GM19193 (cell line): ENCODE data around the gene CLN5.

Experiments
- POLR2A ChIP-seq: IDR thresholded peaks from 4 replicates; pipeline ENCODE4 v1.6.1; 2011; ENCODE audit not compliant: insufficient read depth, insufficient read length; ENCODE audit errors: extremely low read depth

Gene CLN5

DNA sequence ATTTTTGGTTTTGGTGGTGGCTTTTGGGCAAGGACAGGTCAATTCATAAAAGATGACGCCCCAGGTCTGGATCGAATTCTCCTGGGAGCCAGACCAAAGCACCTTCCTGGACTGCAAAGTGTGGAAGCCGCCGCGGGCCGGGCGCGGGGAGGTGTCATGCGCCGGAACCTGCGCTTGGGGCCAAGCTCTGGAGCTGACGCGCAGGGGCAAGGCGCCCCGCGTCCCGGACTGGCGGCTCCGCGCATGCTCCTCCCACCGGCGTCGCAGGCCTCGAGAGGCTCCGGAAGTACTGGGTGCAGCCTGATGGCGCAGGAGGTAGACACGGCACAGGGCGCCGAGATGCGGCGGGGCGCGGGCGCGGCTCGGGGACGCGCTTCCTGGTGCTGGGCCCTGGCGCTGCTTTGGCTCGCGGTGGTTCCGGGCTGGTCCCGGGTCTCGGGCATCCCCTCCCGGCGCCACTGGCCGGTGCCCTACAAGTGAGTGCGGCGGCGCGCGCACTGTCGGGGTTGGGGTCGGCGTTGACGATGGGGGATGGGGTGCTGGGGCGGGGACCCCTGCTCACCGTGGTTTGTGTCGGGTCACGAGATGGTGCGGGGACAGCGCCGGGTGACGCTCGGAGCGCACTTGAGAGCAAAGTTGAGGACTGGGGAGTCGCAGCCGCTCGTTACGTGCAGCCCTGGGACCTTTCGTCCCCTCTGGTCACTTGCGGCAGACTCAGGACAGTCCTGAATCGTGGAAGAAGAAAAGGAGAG lies at the start of gene CLN5:
Gene CLN5, plus strand, starts transcription at position 286 of the 752 bp plus-strand sequence. Its CDS starts 18 bp downstream, at position 304.
- TF ChIP-seq POLR2A: peak; percentile 96

GRCh38 chr13:76942363-76942762 lies 49.5 kb upstream of the CLN5 start:
- no peak for TF ChIP-seq POLR2A

DNA sequence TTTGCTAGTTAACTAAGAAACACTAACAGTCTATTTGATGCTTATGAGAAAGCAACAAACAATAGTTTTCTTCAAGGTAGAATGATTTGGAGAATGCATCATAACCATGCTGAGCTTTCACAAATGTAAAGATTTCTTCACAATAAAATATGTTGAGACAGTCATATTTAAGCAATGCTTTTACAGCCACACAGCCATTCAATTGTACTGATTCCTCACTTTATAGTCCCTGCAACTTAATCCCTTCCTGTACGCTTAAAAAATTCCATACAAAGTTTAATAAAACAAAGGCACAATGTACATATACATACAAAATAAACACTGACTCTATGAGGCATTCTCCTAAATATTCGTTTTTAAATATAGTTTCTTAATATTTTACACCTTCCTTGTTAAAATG lies 48.2 kb upstream of the CLN5 start:
- TF ChIP-seq POLR2A: no peak

GRCh38 chr13:76944456-76944855 lies 47.4 kb upstream of the CLN5 start:
- TF ChIP-seq POLR2A: no peak

GRCh38 chr13:76948149-76948548 lies 43.7 kb upstream of the CLN5 start, which contains the start of gene ACOD1:
ACOD1 (plus strand) TSS chr13:76948511; CDS start chr13:76948559, 48 bp downstream.
- no peak for TF ChIP-seq POLR2A

DNA sequence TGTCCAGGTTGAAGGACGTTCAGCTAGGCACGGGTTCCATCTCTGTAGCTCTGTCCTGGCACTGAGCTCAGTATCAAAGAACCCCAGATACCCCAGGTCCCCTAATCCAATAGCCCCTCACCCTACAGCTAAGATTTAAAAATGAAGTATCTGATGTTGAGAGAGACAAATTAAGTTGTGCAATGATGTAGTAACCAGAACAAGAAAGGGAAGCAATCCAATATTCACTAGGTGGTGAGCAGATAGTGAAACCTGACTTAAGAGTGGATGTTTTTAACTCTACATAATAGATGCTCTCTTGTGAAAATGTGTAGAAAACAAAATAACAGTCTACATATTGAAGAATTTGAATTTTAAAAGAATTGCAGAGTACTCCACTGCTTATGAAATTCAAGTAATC lies 41.8 kb upstream of the CLN5 start:
- TF ChIP-seq POLR2A: no peak

DNA sequence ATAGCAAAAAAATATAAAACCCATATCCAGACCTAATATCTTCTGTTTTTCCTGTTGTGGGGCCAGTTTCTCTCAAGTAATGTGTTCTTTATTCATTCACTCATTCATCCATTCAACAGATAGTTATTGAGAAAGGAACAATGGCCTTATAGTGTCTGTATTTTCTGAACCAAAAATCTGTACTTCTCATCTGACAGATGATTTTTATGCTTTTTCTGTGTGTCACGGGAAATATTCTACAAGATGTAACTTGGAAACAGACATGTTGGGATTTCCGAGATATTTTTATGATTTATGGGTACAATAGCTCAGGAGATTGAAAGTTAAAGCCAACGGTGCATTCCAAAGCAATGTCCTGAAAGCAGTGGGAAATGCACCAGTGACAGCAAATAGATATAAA lies 37.9 kb upstream of the CLN5 start:
- TF ChIP-seq POLR2A: no peak

GRCh38 chr13:76954538-76954937 lies 37.3 kb upstream of the CLN5 start:
- no peak for TF ChIP-seq POLR2A

- no peak for TF ChIP-seq POLR2A
Observed at GRCh38 chr13:76955193-76955592, 36.7 kb upstream of the CLN5 start.

DNA sequence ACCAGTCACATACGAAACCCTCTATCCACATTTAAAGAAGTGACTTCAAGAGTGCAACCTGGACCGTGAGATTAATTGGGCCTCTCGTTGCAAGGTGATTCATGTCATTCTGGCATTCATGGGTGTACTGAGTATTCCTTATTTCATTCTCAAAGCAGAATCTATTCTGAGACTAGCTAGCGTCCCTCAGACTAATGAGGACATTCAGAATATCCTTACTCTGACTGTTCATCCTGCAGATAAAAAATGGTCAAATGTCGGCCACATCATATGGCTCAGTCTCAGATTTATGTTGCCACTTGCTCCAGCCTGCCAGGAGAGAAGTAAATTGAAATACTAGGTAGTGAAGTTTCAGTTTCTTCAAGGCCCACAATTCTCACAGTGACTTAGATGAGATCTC lies 36.2 kb upstream of the CLN5 start:
- TF ChIP-seq POLR2A: no peak

GRCh38 chr13:76958841-76959432 lies 32.9 kb upstream of the CLN5 start:
- no peak for TF ChIP-seq POLR2A

DNA sequence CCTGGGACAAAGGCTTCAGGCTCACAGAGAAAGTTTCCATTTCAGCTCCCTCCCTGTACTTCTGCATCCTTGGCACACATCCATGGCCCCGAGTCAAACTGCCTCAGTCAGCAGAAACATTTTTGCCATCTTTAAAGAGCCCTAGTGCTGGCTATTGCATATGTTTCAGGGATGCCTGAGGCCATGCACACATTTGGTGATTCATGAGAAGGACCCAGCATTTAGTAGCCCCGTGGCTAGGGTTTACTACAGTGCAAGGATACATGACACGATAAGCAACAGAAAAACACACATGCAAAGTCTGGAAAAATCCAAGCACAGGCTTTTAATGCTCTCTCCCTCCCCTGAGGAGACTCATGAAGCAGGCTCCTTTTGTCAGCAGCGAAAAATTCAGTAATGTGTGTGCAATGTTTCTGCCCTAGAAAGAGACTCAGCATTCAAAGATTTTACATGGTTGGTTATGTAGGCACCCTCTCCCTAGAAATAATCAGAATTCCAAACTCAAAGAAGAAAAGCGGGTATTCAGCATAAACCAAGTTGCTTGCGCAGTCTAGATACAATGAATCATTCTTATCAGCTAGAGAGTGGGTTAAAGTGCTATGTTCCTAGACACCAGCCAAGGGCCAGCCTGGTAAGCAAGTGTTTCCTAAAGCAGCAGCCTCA lies 26.0 kb upstream of the CLN5 start:
- TF ChIP-seq POLR2A: no peak

DNA sequence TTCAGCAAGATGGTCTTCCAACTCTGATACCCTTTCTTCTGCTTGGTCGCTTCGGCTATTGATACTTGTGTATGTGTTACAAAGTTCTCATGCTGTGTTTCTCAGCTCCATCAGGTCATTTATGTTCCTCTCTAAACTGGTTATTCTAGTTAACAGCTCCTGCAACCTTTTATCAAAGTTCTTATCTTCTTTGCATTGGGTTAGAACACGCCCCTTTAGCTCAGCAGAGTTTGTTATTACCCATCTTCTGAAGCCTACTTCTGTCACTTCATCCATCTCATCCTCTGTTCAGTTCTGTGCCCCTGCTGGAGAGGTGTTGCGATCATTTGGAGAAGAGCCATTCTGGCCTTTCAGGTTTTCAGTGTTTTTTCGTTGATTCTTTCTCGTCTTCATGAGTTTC lies 24.9 kb upstream of the CLN5 start:
- no peak for TF ChIP-seq POLR2A

DNA sequence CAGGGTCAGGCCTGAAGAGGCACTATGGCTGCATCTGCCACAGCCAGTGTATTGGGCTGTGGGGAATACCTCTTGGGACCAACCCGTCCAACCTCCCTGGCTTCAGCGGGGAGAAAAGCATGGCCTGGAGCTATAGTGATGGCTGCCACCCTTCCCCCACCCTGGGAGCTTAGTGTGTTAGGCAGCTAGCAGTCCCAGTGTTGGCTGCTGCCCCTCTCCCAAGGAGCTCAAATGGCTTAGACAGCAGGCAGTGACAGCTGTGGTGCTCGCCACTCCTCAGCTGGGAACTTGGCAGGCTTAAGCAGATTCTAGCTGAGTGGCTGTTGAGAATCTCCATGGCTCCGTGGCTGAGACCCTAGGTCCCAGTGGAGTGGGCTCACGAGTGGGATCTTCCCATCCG lies 23.8 kb upstream of the CLN5 start:
- no peak for TF ChIP-seq POLR2A

GRCh38 chr13:76969488-76970365 lies 22.2 kb upstream of the CLN5 start:
- TF ChIP-seq POLR2A: no peak
